GM19238 (cell line): ENCODE results near the gene TM7SF3.
"Not testable (repeated sequence)": the region's sequence is repeated elsewhere in the genome, so short reads cannot be mapped to it uniquely, and the experiment has no call there.

Experiments
- DNase-seq: peaks from one replicate; pipeline ENCODE4 v3.0.0; 2011; ENCODE audit warnings: low spot score; ENCODE audit not compliant: insufficient read length

Gene TM7SF3, protein sequence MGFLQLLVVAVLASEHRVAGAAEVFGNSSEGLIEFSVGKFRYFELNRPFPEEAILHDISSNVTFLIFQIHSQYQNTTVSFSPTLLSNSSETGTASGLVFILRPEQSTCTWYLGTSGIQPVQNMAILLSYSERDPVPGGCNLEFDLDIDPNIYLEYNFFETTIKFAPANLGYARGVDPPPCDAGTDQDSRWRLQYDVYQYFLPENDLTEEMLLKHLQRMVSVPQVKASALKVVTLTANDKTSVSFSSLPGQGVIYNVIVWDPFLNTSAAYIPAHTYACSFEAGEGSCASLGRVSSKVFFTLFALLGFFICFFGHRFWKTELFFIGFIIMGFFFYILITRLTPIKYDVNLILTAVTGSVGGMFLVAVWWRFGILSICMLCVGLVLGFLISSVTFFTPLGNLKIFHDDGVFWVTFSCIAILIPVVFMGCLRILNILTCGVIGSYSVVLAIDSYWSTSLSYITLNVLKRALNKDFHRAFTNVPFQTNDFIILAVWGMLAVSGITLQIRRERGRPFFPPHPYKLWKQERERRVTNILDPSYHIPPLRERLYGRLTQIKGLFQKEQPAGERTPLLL

DNA sequence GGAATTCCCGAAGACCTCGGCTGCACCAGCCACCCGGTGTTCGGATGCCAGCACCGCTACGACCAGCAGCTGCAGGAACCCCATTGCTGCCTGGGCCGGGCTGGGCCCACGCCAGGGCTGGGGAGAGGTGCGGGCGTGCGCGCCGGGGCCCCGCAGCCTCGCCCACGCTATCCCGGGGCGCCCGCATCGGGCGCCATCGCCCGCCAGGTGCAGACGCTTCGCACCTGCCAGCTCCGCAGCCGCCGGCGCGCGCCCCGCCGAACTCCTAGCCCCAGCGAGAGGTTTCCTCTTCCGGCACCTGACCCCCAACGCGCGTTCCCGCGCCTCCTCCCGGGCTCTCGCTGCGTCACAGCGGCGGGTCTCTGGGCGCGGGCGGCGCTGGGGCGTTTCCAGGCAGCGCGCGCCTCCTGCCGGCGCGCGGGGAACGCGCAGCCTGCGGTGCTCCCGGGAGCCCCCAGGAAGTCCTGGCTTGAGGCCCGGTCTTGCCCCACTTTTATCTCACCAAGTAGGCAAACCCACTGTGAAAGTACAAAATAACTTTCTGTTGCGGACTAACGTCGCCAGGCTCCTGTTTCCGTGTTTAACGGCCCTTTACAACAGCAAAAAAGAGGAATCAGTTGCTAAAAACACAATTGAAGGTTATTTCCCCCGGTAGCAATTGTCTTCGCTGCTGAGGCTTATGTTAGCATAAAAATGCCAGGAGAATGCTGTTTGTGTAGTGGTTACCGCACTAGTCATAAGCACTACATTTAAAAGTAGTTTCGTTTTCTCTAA is at the start of gene TM7SF3:
TM7SF3 (minus strand) TSS at position 300 of the 774 bp plus-strand sequence; CDS start at position 84, 216 bp downstream.
- DNase-seq: peak; percentile 91

DNA sequence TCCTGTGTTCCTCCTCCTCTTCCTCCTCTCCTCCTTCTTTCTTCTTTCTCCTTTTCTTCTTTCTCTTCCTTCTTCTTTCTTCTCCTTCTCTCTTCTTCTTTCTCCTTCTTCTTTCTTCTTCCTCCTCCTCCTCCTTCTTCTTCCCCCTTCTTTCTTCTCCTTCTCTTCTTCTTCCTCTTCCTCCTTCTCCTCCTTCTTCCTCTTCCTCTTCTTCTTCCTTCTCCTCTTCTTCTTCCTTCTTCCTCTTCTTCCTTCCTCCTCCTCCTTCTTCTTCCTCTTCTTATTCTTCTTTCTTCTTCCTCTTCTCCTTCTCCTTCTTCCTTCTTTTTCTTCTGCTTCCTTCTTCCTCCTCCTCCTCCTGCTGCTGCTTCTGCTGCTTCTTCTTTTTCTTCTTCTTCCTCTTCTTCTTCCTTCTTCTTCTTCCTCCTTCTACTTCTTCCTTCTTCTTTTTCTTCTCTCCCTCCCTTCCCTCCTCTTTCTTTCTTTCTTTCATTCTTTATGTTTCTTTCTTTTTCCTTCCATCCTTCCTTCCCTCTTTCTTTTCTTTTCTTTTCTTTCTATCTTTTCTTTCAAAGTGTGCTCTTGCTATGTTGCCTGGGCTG is 49.2 kb upstream of the TM7SF3 start:
- no peak for DNase-seq

DNA sequence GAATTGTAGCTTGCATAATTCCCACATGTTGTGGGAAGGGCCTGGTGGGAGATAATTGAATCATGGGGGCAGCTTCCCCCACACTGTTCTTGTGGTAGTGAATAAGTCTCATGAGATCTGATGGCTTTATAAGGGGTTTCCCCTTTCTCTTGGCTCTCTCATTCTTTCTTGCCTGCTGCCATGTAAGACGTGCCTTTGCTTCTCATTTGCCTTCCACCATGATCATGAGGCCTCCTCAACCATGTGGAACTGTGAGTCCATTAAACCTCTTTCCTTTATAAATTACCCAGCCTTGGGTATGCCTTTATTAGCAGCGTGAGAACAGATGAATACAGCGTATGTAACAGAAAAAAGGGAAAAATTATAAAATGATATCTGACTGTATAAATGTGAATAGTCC is 47.1 kb upstream of the TM7SF3 start:
- no peak for DNase-seq

DNA sequence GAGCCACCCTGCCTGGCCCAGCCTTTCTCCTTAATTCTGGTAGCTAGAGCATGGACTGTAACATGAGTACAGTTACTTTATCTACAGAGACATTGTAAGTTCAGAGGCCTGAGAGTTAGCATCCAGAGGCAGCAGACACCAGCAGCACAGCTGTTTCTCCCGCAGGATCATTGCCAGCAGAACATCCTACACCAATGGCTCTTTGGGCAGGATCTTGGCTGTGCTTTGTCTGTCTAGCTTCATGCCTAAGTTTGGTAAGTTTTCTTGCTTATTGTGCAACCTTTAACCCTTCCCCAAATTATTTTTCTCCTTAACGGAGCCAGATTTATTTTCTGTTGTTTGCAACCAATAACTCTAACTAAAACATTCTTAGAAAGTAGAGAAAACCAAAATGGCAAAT is 46.6 kb upstream of the TM7SF3 start:
- no peak for DNase-seq

DNA sequence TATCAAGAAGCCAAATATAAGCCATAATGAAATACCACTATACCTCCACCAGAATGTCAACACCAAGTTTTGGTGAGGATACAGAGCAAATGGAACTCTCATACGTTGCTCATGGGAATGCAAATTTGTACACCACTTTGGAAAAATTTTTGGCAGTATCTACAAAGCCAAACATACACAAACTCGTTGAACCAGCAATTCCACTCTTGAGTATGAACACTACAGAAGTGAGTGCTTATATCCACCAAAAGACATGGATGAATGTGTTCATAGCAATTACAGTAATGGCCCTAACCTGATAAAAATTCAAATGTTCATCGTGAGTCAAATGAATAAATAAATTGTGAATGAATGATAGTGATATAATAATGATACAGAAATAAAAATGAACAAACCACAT is 43.4 kb upstream of the TM7SF3 start:
- no peak for DNase-seq

DNA sequence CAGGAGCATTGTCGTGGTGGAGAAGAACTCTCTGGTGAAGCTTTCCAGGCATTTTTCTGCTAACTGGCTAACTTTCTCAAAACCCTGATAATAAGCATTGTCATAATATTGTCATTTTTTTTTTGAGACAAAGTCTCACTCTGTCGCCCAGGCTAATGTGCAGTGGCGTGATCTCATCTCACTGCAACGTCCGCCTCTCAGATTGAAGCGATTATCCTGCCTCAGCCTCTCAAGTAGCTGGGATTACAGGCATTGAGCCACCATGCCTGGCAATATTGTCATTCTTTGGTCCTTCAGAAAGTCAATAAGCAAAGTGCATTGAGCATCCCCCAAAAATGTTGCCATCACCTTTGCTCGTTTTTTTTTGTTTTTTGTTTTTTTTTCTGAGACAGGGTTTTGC is 41.8 kb upstream of the TM7SF3 start:
- no peak for DNase-seq

DNA sequence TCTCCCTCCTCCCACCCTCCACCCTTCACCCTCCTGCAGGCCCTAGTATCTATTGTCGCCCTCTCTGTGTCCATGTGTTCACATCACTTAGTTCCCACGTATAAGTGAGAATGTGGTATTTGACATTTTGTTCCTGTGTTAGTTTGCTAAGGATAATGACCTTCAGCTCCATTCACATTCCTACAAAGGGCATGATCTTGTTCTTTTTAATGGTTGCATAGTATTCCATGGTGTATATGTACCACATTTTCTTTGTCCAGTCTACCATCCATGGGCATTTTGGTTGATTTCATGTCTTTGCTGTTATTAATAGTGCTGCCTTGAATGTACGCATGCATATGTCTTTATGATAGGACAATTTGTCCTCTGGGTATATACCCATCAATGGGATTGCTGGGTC is 38.6 kb upstream of the TM7SF3 start:
- no peak for DNase-seq

DNA sequence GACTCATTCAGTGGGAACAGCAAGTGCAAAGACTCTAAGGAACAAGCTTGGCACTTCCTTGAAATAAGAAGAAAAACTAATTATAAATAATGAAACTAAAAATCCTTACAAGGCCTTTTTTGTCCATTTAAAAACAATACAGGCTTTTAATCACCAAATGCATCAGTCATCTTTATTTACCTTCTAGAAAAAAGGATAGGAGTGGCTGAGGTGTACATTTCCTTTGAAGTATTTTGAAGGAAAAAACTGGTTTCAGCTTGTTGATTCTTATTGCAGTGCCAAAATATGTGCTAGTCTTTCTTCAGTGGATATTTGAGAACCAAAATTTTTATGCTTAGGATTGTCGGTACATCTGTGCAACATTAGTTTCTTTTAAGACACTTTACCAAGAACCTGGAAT is 38.0 kb upstream of the TM7SF3 start:
- DNase-seq: no peak

DNA sequence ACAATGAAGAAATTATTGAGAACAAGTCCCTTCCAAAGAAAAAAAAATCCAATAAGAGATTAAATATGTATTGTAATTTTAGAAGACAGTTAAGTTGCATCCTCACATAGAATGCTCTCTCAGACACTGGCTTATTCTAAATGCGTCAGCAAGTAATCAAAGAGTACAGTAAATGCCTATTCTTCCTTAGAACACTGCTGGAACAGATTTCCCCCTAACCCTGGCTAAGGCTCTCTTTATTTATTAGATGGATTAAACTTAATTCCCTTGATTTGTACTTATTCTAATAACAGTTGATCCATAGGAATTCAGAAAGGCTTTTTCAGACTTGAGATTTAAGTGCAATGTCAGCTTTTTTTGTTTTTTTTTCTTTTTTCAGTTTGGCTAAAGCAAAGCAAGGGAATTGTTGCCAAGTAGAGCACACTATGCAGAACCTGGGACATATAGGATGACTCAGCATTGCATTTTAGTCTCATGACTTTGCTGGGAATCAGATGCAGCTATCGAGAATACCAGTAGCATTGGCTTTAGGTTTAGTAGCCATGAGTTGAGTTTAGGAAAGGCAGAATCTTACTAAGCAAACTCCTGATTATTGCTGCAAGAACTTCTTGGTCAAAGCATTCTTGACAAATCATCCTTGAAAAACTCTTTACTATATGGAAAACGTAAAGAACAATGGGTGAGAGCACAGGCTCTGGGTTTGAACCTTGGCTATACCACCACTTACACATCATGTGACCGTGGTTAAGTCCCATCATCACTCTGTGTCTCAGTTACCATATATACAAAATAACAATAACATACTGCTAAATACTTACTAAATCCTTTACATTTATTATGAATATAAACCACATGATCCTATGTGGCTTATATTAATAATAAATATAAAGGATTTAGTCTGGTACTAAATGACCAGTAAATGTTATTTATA is 34.9 kb upstream of the TM7SF3 start:
- no peak for DNase-seq

DNA sequence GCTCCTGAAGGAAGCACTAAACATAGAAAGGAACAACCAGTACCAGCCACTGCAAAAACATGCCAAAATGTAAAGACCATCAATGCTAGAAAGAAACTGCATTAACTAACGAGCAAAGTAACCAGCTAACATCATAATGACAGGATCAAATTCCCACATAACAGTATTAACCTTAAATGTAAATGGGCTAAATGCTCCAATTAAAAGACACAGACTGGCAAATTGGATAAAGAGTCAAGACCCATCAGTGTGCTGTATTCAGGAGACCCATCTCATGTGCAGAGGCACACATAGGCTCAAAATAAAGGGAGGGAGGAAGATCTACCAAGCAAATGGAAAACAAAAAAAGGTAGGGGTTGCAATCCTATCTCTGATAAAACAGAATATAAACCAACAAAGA is 27.8 kb upstream of the TM7SF3 start:
- DNase-seq: not testable (repeated sequence)

DNA sequence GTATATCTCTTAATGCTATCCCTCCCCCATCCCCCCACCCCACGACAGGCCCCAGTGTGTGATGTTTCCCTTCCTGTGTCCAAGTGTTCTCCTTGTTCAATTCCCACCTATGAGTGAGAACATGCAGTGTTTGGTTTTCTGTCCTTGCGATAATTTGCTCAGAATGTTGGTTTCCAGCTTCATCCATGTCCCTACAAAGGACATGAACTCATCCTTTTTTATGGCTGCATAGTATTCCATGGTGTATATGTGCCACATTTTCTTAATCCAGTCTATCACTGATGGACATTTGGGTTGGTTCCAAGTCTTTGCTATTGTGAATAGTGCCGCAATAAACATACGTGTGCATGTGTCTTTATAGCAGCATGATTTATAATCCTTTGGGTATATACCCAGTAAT is 26.5 kb upstream of the TM7SF3 start:
- DNase-seq: not testable (repeated sequence)

DNA sequence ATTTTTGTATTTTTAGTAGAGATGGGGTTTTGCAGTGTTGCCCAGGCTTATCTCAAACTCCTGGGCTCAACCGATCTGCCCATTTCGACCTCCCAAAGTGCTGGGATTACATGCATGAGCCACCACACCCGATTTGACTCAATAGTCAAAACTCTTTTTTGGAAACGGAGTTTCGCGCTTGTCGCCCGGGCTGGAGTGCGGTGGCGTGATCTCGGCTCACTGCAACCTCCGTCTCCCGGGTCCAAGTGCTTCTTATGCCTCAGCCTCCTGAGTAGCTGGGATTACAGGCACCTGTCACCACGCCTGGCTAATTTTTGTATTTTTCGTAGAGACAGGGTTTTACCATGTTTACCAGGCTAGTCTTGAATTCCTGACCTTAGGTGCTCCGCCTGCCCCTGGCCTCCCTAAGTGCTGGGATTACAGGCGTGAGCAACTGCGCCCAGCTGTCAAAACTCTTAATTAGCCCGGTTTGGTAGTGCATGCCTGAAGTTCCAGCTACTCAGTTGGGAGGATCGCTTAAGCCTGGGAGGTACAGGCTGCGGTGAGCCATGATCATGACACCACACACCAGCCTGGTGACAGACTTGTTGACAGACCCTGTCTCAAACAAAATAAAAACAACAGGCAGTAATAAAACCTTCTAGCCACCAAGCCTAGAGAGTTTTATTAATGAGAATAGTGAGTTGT is 20.6 kb upstream of the TM7SF3 start:
- DNase-seq: no peak

DNA sequence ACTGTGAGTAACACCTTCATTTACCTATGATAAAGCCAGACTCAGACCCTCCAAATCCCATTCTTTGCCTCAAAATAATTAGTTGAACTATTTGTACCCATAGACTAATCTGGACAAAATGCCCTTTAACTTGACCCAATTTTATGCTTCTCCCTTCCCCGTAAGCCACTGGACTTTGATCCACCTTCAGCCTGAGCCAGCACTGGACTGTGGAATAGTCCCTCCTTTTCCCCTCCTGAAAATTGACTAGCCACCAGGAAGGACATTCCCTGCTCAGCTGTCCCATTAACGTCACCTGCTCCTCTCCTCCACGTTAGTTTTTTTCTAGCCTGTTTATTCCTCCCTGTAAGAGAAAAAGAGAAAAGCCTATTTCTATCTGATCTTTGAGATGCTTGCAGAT is 18.5 kb upstream of the TM7SF3 start:
- no peak for DNase-seq

DNA sequence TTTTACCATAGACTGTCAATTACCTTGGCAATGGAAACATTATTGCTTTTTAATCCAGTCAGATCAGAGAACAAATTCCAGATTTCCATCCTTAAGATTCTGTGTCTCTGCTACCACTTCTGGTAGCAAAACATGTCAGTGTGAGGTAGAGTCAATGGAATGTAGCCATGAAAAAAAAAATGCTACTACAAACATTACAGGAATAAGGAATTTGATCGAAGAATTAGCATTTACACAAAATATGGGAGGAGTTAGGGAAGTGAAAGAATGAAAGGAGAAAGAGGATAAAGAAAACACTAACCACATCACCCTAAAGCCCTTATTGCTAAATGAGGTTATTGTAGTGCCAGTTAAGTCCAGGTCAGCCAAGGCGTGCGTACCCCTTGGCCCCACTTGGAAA is 17.3 kb upstream of the TM7SF3 start:
- no peak for DNase-seq

DNA sequence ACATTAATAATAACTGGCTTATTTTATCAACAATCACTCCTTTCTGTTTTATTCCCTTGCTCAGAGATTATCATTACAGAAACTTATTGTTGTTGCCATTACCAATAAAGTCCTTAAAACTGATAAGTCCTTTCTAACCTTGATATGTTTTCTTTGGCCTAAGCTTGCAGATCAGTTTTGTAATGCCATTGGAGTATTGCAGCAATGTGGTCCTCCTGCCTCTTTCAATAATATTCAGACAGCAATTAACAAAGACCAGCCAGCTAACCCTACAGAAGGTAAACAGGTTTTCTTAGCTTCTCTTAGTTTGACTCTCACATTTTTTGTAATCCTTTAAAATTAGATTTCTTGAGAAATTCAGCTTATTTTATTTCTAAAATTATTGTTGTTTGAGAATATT is 12.1 kb upstream of the TM7SF3 start:
- DNase-seq: no peak

DNA sequence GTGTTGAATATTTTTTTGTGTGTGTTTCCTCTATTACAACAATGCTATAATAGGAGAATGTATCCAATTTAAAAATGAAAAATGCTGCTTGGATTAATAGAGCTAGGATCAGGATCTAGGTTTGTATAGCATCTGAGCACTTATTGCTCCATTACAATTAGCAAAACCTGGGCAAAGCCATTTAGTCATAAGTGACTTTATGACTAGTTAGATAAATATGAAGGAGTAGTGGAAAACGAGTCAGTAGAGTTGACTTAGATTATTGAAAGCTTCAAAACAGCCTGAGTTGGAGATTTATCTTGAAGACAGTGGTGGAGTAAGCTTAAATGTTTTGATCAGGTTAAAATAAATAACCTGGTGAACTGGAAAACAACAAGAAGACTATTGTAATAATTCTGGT is 10.9 kb upstream of the TM7SF3 start:
- DNase-seq: no peak

DNA sequence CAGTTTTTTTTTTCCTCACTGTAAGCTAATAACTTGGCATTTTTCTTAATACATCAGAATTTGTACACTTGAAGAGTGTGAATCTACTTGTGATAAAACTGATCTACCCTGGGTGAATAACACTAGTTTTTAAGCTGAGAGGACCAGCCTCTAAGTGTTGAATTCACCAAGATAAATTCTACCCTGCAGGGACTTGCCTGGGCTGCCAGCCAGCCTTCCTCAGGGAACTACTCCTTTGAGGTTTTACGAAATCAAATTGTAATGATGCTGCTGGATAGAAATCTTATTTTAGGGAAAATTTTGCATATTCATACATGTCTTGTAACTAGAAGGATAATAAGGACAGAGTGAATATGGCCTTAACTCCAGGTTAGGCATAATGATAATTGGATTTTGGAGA is 10.1 kb upstream of the TM7SF3 start:
- DNase-seq: no peak

DNA sequence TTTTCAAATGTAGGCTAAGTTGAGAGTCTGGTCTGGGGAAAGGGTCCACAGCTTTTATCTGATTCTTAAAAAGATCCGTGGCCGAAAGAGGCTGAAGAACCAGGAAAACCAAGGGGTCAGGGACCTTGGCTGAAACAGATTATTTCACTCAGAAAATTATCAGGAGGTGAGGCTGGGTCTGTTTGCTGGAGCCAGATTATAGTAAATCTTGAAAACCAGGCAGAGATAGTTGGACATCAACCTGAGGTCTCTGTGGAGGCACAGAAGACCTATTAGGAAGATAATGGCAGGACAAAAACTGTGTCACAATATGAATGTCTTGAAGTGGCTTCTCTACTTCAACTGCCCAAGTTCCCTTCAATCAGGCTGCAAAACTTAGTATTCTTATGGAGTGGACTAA is 6.6 kb upstream of the TM7SF3 start:
- no peak for DNase-seq

DNA sequence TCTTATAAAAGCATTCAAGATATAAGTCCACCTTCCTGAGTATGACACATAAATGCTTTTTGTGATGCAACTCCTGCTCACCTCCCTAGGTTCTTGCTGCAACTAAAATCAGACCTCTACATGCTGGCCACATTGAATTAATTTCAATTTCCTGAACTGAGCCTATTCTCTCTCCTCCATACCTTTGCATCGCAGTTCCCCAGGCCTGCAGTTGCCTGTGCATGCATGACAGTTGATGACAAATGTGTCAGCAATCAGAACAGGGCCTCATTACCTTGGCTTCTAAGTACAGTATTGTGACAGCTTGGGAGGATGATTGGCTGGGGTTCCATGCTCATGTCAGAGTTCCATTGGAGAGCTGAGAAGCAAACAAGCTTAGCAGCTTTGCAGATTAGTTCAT is 3.9 kb upstream of the TM7SF3 start:
- DNase-seq: no peak

DNA sequence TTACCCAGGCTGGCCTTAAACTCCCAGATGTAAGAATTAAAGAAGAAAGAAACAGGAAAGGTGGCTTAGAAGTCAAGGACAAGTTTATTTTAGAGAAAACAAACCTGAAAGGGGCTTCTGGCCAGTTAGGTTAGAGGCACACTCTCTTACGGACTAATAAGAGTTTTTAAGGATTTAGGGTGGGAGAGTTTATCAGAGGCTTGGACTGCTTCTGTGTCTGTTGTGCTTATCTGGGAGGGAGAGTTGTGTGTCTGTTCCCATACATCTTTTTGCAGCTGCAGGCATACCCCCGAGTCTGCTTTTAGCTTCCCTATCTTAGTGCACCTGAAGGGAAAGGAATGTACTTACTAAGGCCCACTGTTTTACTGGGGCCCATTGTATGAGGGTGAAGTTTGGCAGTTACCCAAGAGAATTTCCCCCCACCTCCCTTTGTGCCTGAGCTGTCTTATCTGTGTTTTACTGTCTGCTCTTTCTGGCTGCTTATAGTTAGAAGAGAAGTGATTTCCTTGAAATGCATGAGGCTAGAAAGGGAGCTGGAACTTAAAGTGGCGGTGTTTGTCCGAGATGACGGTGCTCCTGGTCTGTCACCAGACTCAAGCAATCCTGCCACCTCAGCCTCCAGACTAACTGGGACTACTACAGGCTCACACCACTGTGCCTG is 3.1 kb upstream of the TM7SF3 start:
- not testable (repeated sequence) for DNase-seq
